HepG2 (cell line): ENCODE measurements around the gene HS6ST2. TPM values are rescaled to one million over a fixed set of nuclear protein-coding genes. Genes with fewer than 3 reads are reported as not detected.

Experiments
- AKAP8 ChIP-seq: sonication (generic); formaldehyde crosslinking; IDR thresholded peaks from 2 replicates; pipeline ENCODE4 v1.5.1; 2020; ENCODE audit warnings: mild to moderate bottlenecking, missing genetic modification reagents
- FOXO4 ChIP-seq: sonication (generic); formaldehyde crosslinking; conservative IDR thresholded peaks from 2 replicates; pipeline ENCODE4 v1.8.1; 2023; ENCODE audit warnings: missing genetic modification reagents
- IRF1 ChIP-seq: sonication (generic); formaldehyde crosslinking; IDR thresholded peaks from 2 replicates; pipeline ENCODE4 v1.4.0; 2020; ENCODE audit warnings: low read depth, mild to moderate bottlenecking, missing genetic modification reagents
- NFATC3 ChIP-seq: sonication (generic); formaldehyde crosslinking; IDR thresholded peaks from 2 replicates; pipeline ENCODE4 v1.5.1; 2020; ENCODE audit warnings: mild to moderate bottlenecking, missing genetic modification reagents
- NFIC ChIP-seq: IDR thresholded peaks from 2 replicates; pipeline ENCODE4 v1.6.1; 2012; ENCODE audit warnings: mild to moderate bottlenecking, low read length, inconsistent platforms
- SOX5 ChIP-seq: IDR thresholded peaks from 2 replicates; pipeline ENCODE4 v1.6.1; 2016; ENCODE audit warnings: borderline replicate concordance
- ZBTB49 ChIP-seq: sonication (generic); formaldehyde crosslinking; IDR thresholded peaks from 2 replicates; pipeline ENCODE4 v1.4.0; 2020; ENCODE audit warnings: missing genetic modification reagents, borderline replicate concordance
- ZHX2 ChIP-seq, 2 experiments: sonication (generic) in 1 of 2; formaldehyde crosslinking in 1 of 2; IDR thresholded peaks; 2 replicates each; pipeline versions ENCODE4 v1.6.1 to v1.9.0; 2014 to 2022; ENCODE audit warnings: antibody characterized with exemption in 1 of 2, borderline replicate concordance in 1 of 2, inconsistent platforms in 1 of 2, low read depth in 1 of 2, missing genetic modification reagents in 1 of 2
- ZMYM3 ChIP-seq: sonication (generic); formaldehyde crosslinking; IDR thresholded peaks from 2 replicates; pipeline ENCODE4 v1.5.1; 2020; ENCODE audit warnings: mild to moderate bottlenecking, missing genetic modification reagents
- ZNF101 ChIP-seq: sonication (generic); formaldehyde crosslinking; IDR thresholded peaks from 2 replicates; pipeline ENCODE4 v1.4.0; 2020; ENCODE audit warnings: mild to moderate bottlenecking, low read depth, missing genetic modification reagents, borderline replicate concordance
- ZNF18 ChIP-seq: sonication (generic); formaldehyde crosslinking; IDR thresholded peaks from 2 replicates; pipeline ENCODE4 v1.8.0; 2022; ENCODE audit warnings: mild to moderate bottlenecking, missing genetic modification reagents; ENCODE audit not compliant: insufficient replicate concordance
- ZNF503 ChIP-seq: sonication (generic); formaldehyde crosslinking; IDR thresholded peaks from 2 replicates; pipeline ENCODE4 v1.4.0; 2020; ENCODE audit warnings: missing genetic modification reagents
- ZNF577 ChIP-seq: sonication (generic); formaldehyde crosslinking; IDR thresholded peaks from 2 replicates; pipeline ENCODE4 v1.4.0; 2020; ENCODE audit warnings: mild to moderate bottlenecking, low read depth, missing genetic modification reagents, borderline replicate concordance
- polyA plus RNA-seq, 8 experiments: library from polyadenylated mRNA; depleted of rRNA in 3 of 8; stranded (reverse) in 7 of 8; unstranded in 1 of 8; fragments of >200 nt; fragmentation: Illumina TruSeq in 4 of 8; extraction: Trizol in 4 of 8; gene quantifications; 2 replicates each; pipeline versions ENCODE4 v1.2.1 to v1.2.3, GENCODE V29; 2011 to 2016; ENCODE audit warnings: low read depth in 4 of 8, missing spikeins in 1 of 8, mixed read lengths in 1 of 8; ENCODE audit not compliant: insufficient read depth in 1 of 8
- total RNA-seq, 5 experiments: library from RNA; depleted of rRNA; stranded (reverse); fragments of >200 nt; fragmentation: Illumina TruSeq; extraction: Trizol; gene quantifications; 2 replicates each; pipeline ENCODE4 v1.2.3, GENCODE V29; 2016; ENCODE audit warnings: low read depth in 1 of 5

The HS6ST2 gene
- total and polyA plus RNA-seq, 2 of the 13 experiments (the other 11 are each of a cell fraction or from before 2014, with no cell fraction given): 0.05 TPM; not detected in 1

- TF ChIP-seq ZNF503 (CRISPR knock-in tag) (peak; percentile 98), NFIC (peak; percentile 96), ZMYM3 (CRISPR knock-in tag) (peak; percentile 61; the same call in 1 of the 2 replicates), ZNF101 (CRISPR knock-in tag) (no peak), ZNF18 (no peak), ZNF577 (CRISPR knock-in tag) (no peak), NFATC3 (CRISPR knock-in tag) (0 out of 2 replicates have a peak, but pooled peaks have one; percentile 66), SOX5 (CRISPR knock-in tag) (peak; percentile 97), ZHX2 (IDR thresholded peaks at IDR 0.05; ENCODE audit: low read depth) (no peak), ZHX2 (CRISPR knock-in tag; IDR thresholded peaks at IDR 0.05; ENCODE audit: borderline replicate concordance) (no peak), ZBTB49 (CRISPR knock-in tag) (peak; percentile 24; the same call in 1 of the 2 replicates), IRF1 (CRISPR knock-in tag) (no peak), AKAP8 (CRISPR knock-in tag) (peak; percentile 85; the same call in 1 of the 2 replicates), FOXO4 (CRISPR knock-in tag) (no peak)
These were observed 367.9 kb downstream of the HS6ST2 start (continued) for GRCh38 chrX:132590350-132591026.
